Glomerular endothelial cell (primary cell): ENCODE results near the gene LDLRAD4. TPM values are rescaled to one million over a fixed set of nuclear protein-coding genes. Genes with fewer than 3 reads are reported as not detected.

Experiments used
- DNase-seq: peaks from one replicate; pipeline ENCODE4 v3.0.0-alpha.2; 2011; ENCODE audit warnings: low read depth, low spot score; ENCODE audit errors: extremely low read depth
- total RNA-seq: library from RNA; depleted of rRNA; stranded (reverse); fragments of >200 nt; gene quantifications from 2 replicates; pipeline ENCODE4 v1.2.3, GENCODE V29; 2015

The LDLRAD4 gene
- total RNA-seq, 1 donor from 2014 or later, result 13.4 TPM

- DNase-seq, result no peak
These were observed 8.1 kb downstream of the LDLRAD4 start for GRCh38 chr18:13226533-13227144.

GRCh38 chr18:13227910-13228309 is 9.3 kb downstream of the LDLRAD4 start:
- no peak for DNase-seq

- DNase-seq, result no peak
These were observed 10.6 kb downstream of the LDLRAD4 start for GRCh38 chr18:13229001-13229671.

GRCh38 chr18:13231151-13231550 is 12.6 kb downstream of the LDLRAD4 start:
- DNase-seq, result no peak

- no peak for DNase-seq
These were observed 13.7 kb downstream of the LDLRAD4 start for GRCh38 chr18:13232086-13232917.

- DNase-seq, result no peak
These were observed 14.6 kb downstream of the LDLRAD4 start for GRCh38 chr18:13232971-13233786.

GRCh38 chr18:13233787-13234783 is 15.5 kb downstream of the LDLRAD4 start:
- DNase-seq, result no peak

GRCh38 chr18:13235421-13235831 is 16.9 kb downstream of the LDLRAD4 start:
- no peak for DNase-seq

GRCh38 chr18:13235981-13236380 is 17.4 kb downstream of the LDLRAD4 start:
- DNase-seq, result no peak

GRCh38 chr18:13236411-13236810 is 17.9 kb downstream of the LDLRAD4 start:
- no peak for DNase-seq

GRCh38 chr18:13237073-13237472 is 18.5 kb downstream of the LDLRAD4 start:
- no peak for DNase-seq

- DNase-seq, result no peak
These were observed 19.1 kb downstream of the LDLRAD4 start for GRCh38 chr18:13237641-13238040.

- no peak for DNase-seq
These were observed 20.8 kb downstream of the LDLRAD4 start for GRCh38 chr18:13239171-13239956.

GRCh38 chr18:13240060-13240725 is 21.6 kb downstream of the LDLRAD4 start:
- DNase-seq, result no peak

GRCh38 chr18:13241083-13241892 is 22.7 kb downstream of the LDLRAD4 start:
- DNase-seq, result no peak

GRCh38 chr18:13241893-13242175 is 23.3 kb downstream of the LDLRAD4 start:
- no peak for DNase-seq

GRCh38 chr18:13242797-13243196 is 24.2 kb downstream of the LDLRAD4 start:
- DNase-seq, result no peak

GRCh38 chr18:13243363-13243762 is 24.8 kb downstream of the LDLRAD4 start:
- no peak for DNase-seq
